B cell (primary cell): ENCODE results near the gene LIPC. TPM values are rescaled to one million over a fixed set of nuclear protein-coding genes. Genes with fewer than 3 reads are reported as not detected.

Experiments
- ATAC-seq: fragments of 200-7000 bp; cut with Tn5 transposase; one replicate; pipeline ENCODE4 v1.10.0; 2021; ENCODE audit warnings: low read depth, mild to moderate bottlenecking, moderate number of reproducible peaks, moderate library complexity
- CTCF ChIA-PET: fragments of 350-600 bp; sonication (Branson Sonifier 250); formaldehyde crosslinking; loops from one replicate; lab custom pipeline; 2021; ENCODE audit warnings: antibody characterized with exemption, inconsistent platforms; lab: Charles Lee
- POLR2A ChIA-PET: fragments of 350-600 bp; sonication (Branson Sonifier 250); formaldehyde crosslinking; loops from one replicate; lab custom pipeline; 2021; ENCODE audit warnings: antibody characterized with exemption; lab: Charles Lee
- DNase-seq: peaks from one replicate; pipeline ENCODE4 v3.0.0; 2013
- H2AFZ ChIP-seq: 2 replicates; pipeline ENCODE4 v1.6.1; 2012; ENCODE audit warnings: mild to moderate bottlenecking, low read depth, low read length; ENCODE audit not compliant: insufficient read depth, poor library complexity, severe bottlenecking
- H3K27ac ChIP-seq, 2 donors: 1 replicate in 1 of 2; 2 replicates in 1 of 2; pipeline ENCODE4 v1.5.1; 2012 to 2013; ENCODE audit warnings: low read length in 2 of 2, mild to moderate bottlenecking in 2 of 2, moderate library complexity in 1 of 2
- H3K27me3 ChIP-seq, 4 experiments: fragments of 200-600 bp in 1 of 4; sonication (generic) in 1 of 4; replicated peaks in 1 of 4; 1 replicate in 2 of 4; 2 replicates in 2 of 4; pipeline versions ENCODE4 v1.6.1 to v1.7.0; 2013 to 2016; ENCODE audit warnings: low read length in 3 of 4, mild to moderate bottlenecking in 2 of 4, mixed read lengths in 1 of 4, moderate library complexity in 1 of 4; ENCODE audit not compliant: insufficient read depth in 4 of 4, control insufficient read depth in 3 of 4; ENCODE audit errors: control extremely low read depth in 1 of 4
- H3K36me3 ChIP-seq, 2 experiments: replicated peaks in 1 of 2; 1 replicate in 1 of 2; 2 replicates in 1 of 2; pipeline versions ENCODE4 v1.6.1 to v1.7.1; 2013; ENCODE audit warnings: low read length in 1 of 2; ENCODE audit not compliant: insufficient read depth in 2 of 2, control insufficient read depth in 1 of 2; ENCODE audit errors: control extremely low read depth in 1 of 2, extremely low read depth in 1 of 2
- H3K4me1 ChIP-seq, 2 donors: fragments of 200-600 bp in 1 of 2; sonication (generic) in 1 of 2; 1 replicate in 1 of 2; 2 replicates in 1 of 2; pipeline versions ENCODE4 v1.5.1 to v1.6.1; 2013 to 2017; ENCODE audit warnings: low read length in 2 of 2; ENCODE audit not compliant: control insufficient read depth in 2 of 2, insufficient read depth in 2 of 2
- H3K4me2 ChIP-seq: replicated peaks from 2 replicates; pipeline ENCODE3; 2012; ENCODE audit warnings: mild to moderate bottlenecking, low read depth, low read length; ENCODE audit not compliant: poor library complexity, severe bottlenecking
- H3K4me3 ChIP-seq, 5 experiments: fragments of 200-600 bp in 1 of 5; sonication (generic) in 1 of 5; 1 replicate in 3 of 5; 2 replicates in 2 of 5; pipeline versions ENCODE4 v1.5.1 to v1.7.0; 2011 to 2016; ENCODE audit warnings: low read length in 4 of 5, mild to moderate bottlenecking in 4 of 5, low read depth in 2 of 5, control low read depth in 1 of 5, moderate library complexity in 1 of 5; ENCODE audit not compliant: insufficient read depth in 1 of 5; ENCODE audit errors: control extremely low read depth in 1 of 5, extremely low read depth in 1 of 5
- H3K79me2 ChIP-seq: fragments of 200-600 bp; sonication (generic); one replicate; pipeline ENCODE4 v1.6.0; 2016; ENCODE audit warnings: low read length; ENCODE audit not compliant: control insufficient read depth, insufficient read depth
- H3K9ac ChIP-seq: fragments of 200-600 bp; sonication (generic); 2 replicates; pipeline ENCODE4 v1.6.1; 2017; ENCODE audit warnings: mild to moderate bottlenecking, low read length, moderate library complexity
- H3K9me3 ChIP-seq, 3 donors: one replicate each; pipeline versions ENCODE4 v1.6.1 to v1.7.1; 2013; ENCODE audit warnings: low read length in 2 of 3; ENCODE audit not compliant: control insufficient read depth in 2 of 3, insufficient read depth in 1 of 3; ENCODE audit errors: control extremely low read depth in 1 of 3
- H4K20me1 ChIP-seq: 2 replicates; pipeline ENCODE4 v1.6.0; 2012; ENCODE audit warnings: mild to moderate bottlenecking, low read length; ENCODE audit not compliant: insufficient read depth, control insufficient read depth, poor library complexity, severe bottlenecking
- H3K27ac Mint-ChIP-seq: one replicate; pipeline ENCODE4 v1.8.0; 2021; ENCODE audit warnings: mixed read lengths
- H3K27me3 Mint-ChIP-seq: one replicate; pipeline ENCODE4 v1.8.0; 2021; ENCODE audit warnings: mixed read lengths
- H3K4me1 Mint-ChIP-seq: one replicate; pipeline ENCODE4 v1.8.0; 2021; ENCODE audit warnings: mixed read lengths
- H3K4me3 Mint-ChIP-seq: one replicate; pipeline ENCODE4 v1.8.0; 2021; ENCODE audit warnings: mixed read lengths
- H3K9me3 Mint-ChIP-seq: one replicate; pipeline ENCODE4 v1.8.0; 2022; ENCODE audit warnings: mixed read lengths; ENCODE audit not compliant: insufficient read depth
- EZH2 ChIP-seq: IDR thresholded peaks from 2 replicates; pipeline ENCODE4 v1.6.1; 2012; ENCODE audit warnings: borderline replicate concordance, low read depth, mild to moderate bottlenecking, moderate library complexity, low read length; ENCODE audit not compliant: insufficient read depth, poor library complexity, severe bottlenecking
- WGBS: methylation state at CpG from one replicate; pipeline ENCODE4 v1.1.5; 2013; ENCODE audit warnings: missing lambda C conversion rate; ENCODE audit not compliant: insufficient coverage; 5-methylcytosine and 5-hydroxymethylcytosine counted together
- intact Hi-C: fragments of 100-400 bp; cut with micrococcal nuclease; formaldehyde crosslinking; loops from one replicate; pipeline ENCODE4 v1.10.0; 2022
- polyA plus RNA-seq: library from polyadenylated mRNA; depleted of rRNA; stranded (reverse); fragments of >200 nt; gene quantifications from 2 replicates; pipeline ENCODE4 v1.2.3, GENCODE V29; 2012
- total RNA-seq, 2 donors: library from RNA; stranded (reverse); fragments of 120-200 nt in 1 of 2; gene quantifications; 1 replicate in 1 of 2; 2 replicates in 1 of 2; pipeline versions ENCODE4 v1.2.3 to v1.2.4, GENCODE V29; 2013 to 2022
- TF ChIP-seq, protein P1 (sequence below): fragments of 200-600 bp; IDR thresholded peaks from one replicate; pipeline ENCODE4 v1.8.0; 2022; ENCODE audit warnings: antibody characterized with exemption, mild to moderate bottlenecking

LIPC gene
- total and polyA plus RNA-seq, 2 donors (not counting 1 experiment from before 2014, with no cell fraction given), result not detected

DNA sequence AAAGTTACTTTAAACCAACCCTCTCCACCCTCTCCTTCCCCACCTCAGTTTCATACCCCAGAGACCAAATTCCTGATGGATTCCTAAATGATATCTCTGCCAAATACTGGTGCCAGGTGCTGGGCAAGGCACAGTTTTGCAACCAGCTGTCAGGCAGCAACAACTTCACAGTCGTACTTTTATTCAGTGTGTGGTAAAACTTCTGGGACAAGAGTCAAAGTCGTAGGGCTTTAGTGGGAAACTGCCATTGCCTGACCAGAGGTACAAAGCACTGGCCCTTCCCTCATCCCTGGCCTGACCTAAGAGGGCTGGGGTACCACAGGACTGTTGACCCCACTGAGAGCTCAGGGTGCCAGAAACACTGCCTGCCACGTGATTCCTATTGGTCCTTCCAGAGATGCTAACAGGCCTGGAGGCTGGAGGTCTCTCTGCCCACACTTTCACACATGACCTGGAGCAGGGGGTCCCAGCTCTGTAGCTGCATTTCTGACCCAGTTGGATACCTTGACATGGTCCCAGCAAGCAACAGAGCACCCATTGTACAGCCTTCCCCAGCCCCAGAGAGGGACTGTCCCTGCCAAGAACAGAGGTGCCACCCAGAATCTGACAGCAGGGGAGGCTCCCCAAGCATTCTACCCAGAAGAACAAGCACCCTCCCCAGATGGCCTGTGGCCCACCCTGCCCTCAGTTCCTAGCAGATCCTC, 59.9 kb downstream of the LIPC start:
- Mint-ChIP-seq H3K4me1 (no peaks in the 10 kb centered on the region), H3K27ac (no peak overlapping the region), H3K9me3 (peaks cover 2% of the 10 kb centered on the region), H3K4me3 (no peak overlapping the region), H3K27me3 (no peaks in the 10 kb centered on the region)
- Histone ChIP-seq H3K27me3 (peaks cover 0 to under 1% (median 0%) of the 10 kb centered on the region in 4 experiments), H3K27ac (no peak overlapping the region), H3K9me3 (peaks cover 0 to 8% (median 0%) of the 10 kb centered on the region in 3 donors), H3K36me3 (no peaks in the 10 kb centered on the region), H3K4me1 (no peaks in the 10 kb centered on the region), H3K4me3 (no peak overlapping the region), H3K4me2 (no peak overlapping the region), H2AFZ (no peak overlapping the region), H3K79me2 (no peaks in the 10 kb centered on the region), H4K20me1 (no peaks in the 10 kb centered on the region), H3K9ac (no peak overlapping the region)
- POLR2A ChIA-PET, result no interaction called here
- no peak for ATAC-seq
- intact Hi-C loops, result no loop called here
- TF ChIP-seq, protein P1, sequence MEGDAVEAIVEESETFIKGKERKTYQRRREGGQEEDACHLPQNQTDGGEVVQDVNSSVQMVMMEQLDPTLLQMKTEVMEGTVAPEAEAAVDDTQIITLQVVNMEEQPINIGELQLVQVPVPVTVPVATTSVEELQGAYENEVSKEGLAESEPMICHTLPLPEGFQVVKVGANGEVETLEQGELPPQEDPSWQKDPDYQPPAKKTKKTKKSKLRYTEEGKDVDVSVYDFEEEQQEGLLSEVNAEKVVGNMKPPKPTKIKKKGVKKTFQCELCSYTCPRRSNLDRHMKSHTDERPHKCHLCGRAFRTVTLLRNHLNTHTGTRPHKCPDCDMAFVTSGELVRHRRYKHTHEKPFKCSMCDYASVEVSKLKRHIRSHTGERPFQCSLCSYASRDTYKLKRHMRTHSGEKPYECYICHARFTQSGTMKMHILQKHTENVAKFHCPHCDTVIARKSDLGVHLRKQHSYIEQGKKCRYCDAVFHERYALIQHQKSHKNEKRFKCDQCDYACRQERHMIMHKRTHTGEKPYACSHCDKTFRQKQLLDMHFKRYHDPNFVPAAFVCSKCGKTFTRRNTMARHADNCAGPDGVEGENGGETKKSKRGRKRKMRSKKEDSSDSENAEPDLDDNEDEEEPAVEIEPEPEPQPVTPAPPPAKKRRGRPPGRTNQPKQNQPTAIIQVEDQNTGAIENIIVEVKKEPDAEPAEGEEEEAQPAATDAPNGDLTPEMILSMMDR, result no peak
- no peak for TF ChIP-seq EZH2
- CTCF ChIA-PET, result no interaction called here
- DNase-seq, result no peak
- WGBS, result 76% methylated on average over 3 of the region's 3 CpGs

DNA sequence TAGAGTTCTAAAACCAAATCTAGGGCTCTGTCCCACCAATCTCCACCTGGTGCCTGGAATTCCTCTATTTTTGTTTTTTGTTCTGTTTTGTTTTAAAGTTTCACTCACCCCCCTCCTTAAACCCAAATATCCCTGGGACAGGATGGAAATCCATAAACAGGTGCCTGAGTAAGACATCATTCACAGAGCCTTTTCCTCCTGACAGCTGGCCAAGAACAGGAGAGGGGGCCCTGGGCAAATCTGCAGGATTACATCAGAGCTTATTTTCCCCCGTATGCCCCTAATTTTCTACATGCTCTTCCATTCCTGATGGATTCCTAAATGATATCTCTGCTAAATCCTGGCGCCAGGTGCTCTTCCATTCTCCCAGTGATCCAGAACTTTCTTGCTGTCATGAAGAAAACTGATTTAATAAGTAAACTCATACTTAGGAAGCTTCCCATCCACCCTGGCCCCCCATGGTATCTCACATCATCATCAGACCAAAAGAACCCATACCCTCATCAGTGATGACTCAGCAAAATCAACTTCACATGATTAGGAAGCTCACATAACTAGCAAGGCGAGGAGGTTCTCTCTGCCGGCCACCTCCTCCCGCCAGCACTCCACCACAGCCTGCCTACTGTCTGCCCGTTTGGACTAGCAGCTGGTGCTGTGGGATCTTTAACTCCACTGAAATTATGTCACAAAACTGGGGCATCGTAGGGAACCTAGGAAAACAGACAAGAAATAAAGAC, 61.0 kb downstream of the LIPC start:
- Histone ChIP-seq H2AFZ (no peak overlapping the region), H3K4me3 (no peak overlapping the region), H3K36me3 (no peaks in the 10 kb centered on the region), H3K9me3 (peaks cover 0 to 8% (median 0%) of the 10 kb centered on the region in 3 donors), H3K27me3 (peaks cover 0 to 5% (median 0%) of the 10 kb centered on the region in 4 experiments), H3K9ac (no peak overlapping the region), H3K27ac (no peak overlapping the region), H3K4me2 (no peak overlapping the region), H3K4me1 (no peaks in the 10 kb centered on the region), H4K20me1 (no peaks in the 10 kb centered on the region), H3K79me2 (no peaks in the 10 kb centered on the region)
- no peaks in the 10 kb centered on the region for H3K4me1 Mint-ChIP-seq
- H3K4me3 Mint-ChIP-seq, result no peak overlapping the region
- DNase-seq (no peak), ATAC-seq (no peak)
- H3K27ac Mint-ChIP-seq, result no peak overlapping the region
- peaks cover 2% of the 10 kb centered on the region for H3K9me3 Mint-ChIP-seq
- WGBS, result 88% methylated on average over 1 of the region's 7 CpGs
- ChIA-PET POLR2A (no interaction called here), CTCF (no interaction called here)
- H3K27me3 Mint-ChIP-seq, result peaks cover 5% of the 10 kb centered on the region
- TF ChIP-seq, protein P1, result no peak
- no peak for TF ChIP-seq EZH2
- intact Hi-C loops, result no loop called here
